Gastroesophageal sphincter (tissue), 4 donors: Measurements from ENCODE around the gene WDR45. TPM values are rescaled to one million over a fixed set of nuclear protein-coding genes. Genes with fewer than 3 reads are reported as not detected.

Experiments
- ATAC-seq: fragments of 150-250 bp; one replicate; pipeline ENCODE4 v1.9.1; 2016; ENCODE audit warnings: mild to moderate bottlenecking, moderate library complexity
- H3K27ac ChIP-seq, 4 donors: fragments of 200-600 bp; sonication (generic) in 3 of 4; 1 replicate in 3 of 4; 2 replicates in 1 of 4; pipeline ENCODE4 v1.5.1; 2016 to 2019
- H3K27me3 ChIP-seq: fragments of 200-600 bp; sonication (generic); one replicate; pipeline ENCODE4 v1.5.1; 2019
- H3K36me3 ChIP-seq, 2 donors: fragments of 200-600 bp; sonication (generic); one replicate each; pipeline ENCODE4 v1.5.1; 2019; ENCODE audit warnings: control low read depth in 1 of 2
- H3K4me1 ChIP-seq, 3 donors: fragments of 200-600 bp; sonication (generic); 1 replicate in 2 of 3; 2 replicates in 1 of 3; pipeline ENCODE4 v1.5.1; 2016 to 2019; ENCODE audit warnings: control low read depth in 2 of 3
- H3K4me3 ChIP-seq, 2 donors: fragments of 200-600 bp; sonication (generic); one replicate each; pipeline ENCODE4 v1.5.1; 2019; ENCODE audit warnings: mild to moderate bottlenecking in 1 of 2, moderate library complexity in 1 of 2
- H3K9me3 ChIP-seq, 3 donors: fragments of 200-600 bp; sonication (generic); one replicate each; pipeline ENCODE4 v1.5.1; 2017 to 2019; ENCODE audit warnings: control low read depth in 2 of 3
- EP300 ChIP-seq: sonication (generic); formaldehyde crosslinking; IDR thresholded peaks from one replicate; pipeline ENCODE4 v1.6.1; 2017; ENCODE audit warnings: antibody characterized with exemption, mild to moderate bottlenecking
- POLR2A ChIP-seq, 2 donors: fragments of 450-650 bp; IDR thresholded peaks; one replicate each; pipeline ENCODE4 v1.6.1; 2017; ENCODE audit warnings: antibody characterized with exemption in 2 of 2, mild to moderate bottlenecking in 2 of 2, moderate library complexity in 1 of 2
- POLR2AphosphoS5 ChIP-seq: sonication (generic); formaldehyde crosslinking; IDR thresholded peaks from one replicate; pipeline ENCODE4 v1.6.1; 2017; ENCODE audit warnings: antibody characterized with exemption
- WGBS, 2 donors: methylation state at CpG; one replicate each; pipeline ENCODE4 v1.1.5; 2018; ENCODE audit warnings: low coverage in 1 of 2; 5-methylcytosine and 5-hydroxymethylcytosine counted together
- total RNA-seq, 4 donors: library from RNA; depleted of rRNA; stranded (reverse); fragments of >200 nt; gene quantifications; one replicate each; pipeline ENCODE4 v1.1.0, GENCODE V29; 2016
- TF ChIP-seq, protein P1 (sequence below), 4 experiments: fragments of 200-600 bp in 2 of 4; fragments of 450-650 bp in 2 of 4; sonication (generic) in 1 of 4; IDR thresholded peaks; one replicate each; pipeline ENCODE4 v1.5.1; 2017 to 2019; ENCODE audit warnings: antibody characterized with exemption in 4 of 4, mild to moderate bottlenecking in 2 of 4, moderate library complexity in 2 of 4

The WDR45 gene
- total RNA-seq, 4 donors from 2014 or later, result 60.8 to 101 (median 80.9) TPM

DNA sequence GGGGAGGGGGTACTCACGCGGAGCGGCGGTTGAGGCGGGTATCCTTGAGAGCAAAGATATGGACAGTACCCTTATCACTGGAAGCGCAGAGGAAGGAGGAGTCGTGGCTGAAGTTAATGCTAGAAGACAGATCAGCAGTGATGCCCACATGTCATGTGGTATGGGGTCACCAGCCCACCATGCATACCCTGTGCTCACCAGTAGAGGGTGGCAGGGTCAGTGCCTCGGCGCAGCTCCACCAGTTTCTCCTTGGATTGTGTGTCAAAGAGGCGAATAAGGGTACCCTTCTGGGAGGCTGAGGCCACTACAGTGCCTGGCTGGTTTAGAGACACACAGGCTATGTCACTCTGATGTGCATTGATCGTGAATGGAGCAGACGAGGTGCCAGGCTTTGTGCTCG is 4.3 kb downstream of the WDR45 start:
- Histone ChIP-seq H3K9me3 (no peaks in the 10 kb centered on the region), H3K36me3 (peaks cover 0 to 36% of the 10 kb centered on the region in 2 donors), H3K4me1 (peaks cover 0 to 39% (median 3%) of the 10 kb centered on the region in 3 donors), H3K27ac (no peak overlapping the region), H3K27me3 (no peaks in the 10 kb centered on the region), H3K4me3 (no peak overlapping the region)
- 79% methylated on average over 7 of the region's 13 CpGs; no CpG with 5 or more reads in 1 of the 2 donors for WGBS, 2 donors
- TF ChIP-seq POLR2A (IDR thresholded peaks at IDR 0.05), result no peak
- TF ChIP-seq, protein P1, sequence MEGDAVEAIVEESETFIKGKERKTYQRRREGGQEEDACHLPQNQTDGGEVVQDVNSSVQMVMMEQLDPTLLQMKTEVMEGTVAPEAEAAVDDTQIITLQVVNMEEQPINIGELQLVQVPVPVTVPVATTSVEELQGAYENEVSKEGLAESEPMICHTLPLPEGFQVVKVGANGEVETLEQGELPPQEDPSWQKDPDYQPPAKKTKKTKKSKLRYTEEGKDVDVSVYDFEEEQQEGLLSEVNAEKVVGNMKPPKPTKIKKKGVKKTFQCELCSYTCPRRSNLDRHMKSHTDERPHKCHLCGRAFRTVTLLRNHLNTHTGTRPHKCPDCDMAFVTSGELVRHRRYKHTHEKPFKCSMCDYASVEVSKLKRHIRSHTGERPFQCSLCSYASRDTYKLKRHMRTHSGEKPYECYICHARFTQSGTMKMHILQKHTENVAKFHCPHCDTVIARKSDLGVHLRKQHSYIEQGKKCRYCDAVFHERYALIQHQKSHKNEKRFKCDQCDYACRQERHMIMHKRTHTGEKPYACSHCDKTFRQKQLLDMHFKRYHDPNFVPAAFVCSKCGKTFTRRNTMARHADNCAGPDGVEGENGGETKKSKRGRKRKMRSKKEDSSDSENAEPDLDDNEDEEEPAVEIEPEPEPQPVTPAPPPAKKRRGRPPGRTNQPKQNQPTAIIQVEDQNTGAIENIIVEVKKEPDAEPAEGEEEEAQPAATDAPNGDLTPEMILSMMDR (IDR thresholded peaks at IDR 0.05), result no peak
- TF ChIP-seq EP300, result no peak
- no peak for TF ChIP-seq POLR2AphosphoS5
- ATAC-seq, result no peak

DNA sequence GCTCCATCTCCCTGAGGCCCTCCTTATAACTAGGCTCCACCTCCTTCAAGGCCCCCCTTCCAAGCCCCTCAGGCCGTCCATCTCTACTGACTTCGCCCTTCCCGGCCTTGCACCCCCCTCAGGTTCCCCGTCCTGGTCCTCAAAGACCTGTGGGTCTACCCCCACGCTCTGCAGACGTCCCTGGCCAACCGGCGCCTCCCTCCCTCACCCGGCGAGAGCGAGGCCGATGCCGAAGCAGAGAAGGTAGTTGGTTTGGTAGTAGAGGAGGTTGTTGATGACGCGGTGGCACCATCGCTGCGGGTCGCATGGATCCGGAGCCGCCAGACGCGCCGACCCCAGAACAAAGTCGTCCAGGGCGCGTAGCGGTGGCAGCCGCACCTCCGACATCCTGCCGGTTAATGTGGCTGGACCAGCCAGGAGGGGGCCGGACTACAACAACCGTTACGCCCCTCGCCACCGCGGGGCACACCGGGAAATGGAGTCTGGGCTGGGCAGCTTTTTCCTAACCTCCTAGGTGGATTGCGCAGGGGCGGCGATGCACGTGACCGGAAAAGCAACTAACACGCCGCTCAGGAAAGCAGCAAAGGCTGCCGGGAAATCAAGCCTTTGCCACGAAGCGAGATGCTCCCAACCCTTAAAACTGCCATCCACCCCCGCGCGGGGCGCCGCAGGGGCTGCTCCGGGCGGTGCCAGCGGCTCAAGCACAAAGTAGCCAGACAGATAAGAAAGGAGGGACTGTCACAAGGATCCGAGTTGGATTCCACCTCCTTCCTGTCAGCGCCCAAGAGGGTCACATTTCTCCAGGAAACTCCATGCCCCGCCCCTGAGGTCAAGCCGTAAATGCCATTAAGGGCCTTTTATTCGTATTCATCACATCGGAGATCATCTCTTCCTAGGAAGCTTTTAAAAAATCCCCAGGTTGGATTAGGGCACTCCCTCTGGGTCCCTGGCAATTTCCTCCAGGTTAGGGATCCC is 5.8 kb downstream of the WDR45 start, which contains the start of gene PRAF2:
TSS of gene PRAF2 (minus strand) at position 402 of the 975 bp plus-strand sequence. CDS start at position 387, 15 bp downstream.
- H3K9me3 ChIP-seq, result no peaks in the 10 kb centered on the region
- ATAC-seq, result peak; percentile 92
- H3K36me3 ChIP-seq, result peaks cover 0 to 36% of the 10 kb centered on the region in 2 donors
- peak within 1 kb of the TSS; percentile 75 to 82 (median 80) for H3K27ac ChIP-seq
- H3K27me3 ChIP-seq, result no peaks in the 10 kb centered on the region
- peak; percentile 84 for TF ChIP-seq POLR2AphosphoS5
- TF ChIP-seq, protein P1 (IDR thresholded peaks at IDR 0.05), result peak in 2 of 4 experiments; percentile 23 to 34
- no peak for TF ChIP-seq EP300
- TF ChIP-seq POLR2A (IDR thresholded peaks at IDR 0.05), result peak; percentile 42 to 58
- WGBS, 2 donors, result 3 to 29% methylated on average over 6 to 8 of the region's 61 CpGs
- H3K4me3 ChIP-seq, result peak within 1 kb of the TSS; percentile 38 to 61
- peaks cover 0 to 37% (median 2%) of the 10 kb centered on the region in 3 donors for H3K4me1 ChIP-seq

DNA sequence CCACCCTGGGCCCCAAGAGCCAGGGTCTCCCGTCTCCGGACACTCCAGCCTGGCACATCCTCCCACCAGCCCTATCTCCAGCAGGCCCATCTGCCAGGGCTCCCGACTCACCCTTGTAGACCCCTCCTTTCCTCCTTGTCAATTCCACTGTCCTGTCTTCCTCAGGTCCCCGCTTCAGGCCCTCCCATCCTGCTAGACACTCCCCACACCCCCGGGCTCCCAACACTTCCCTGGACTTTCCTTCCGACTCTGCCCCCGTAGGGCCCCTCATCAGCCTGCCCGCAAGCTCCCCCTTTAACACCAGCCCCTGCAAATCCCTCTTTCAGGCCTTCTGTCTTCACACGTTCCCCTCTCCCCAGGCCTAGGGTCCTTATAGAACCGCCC is 7.0 kb downstream of the WDR45 start:
- peak overlapping the region in 3 of 4 donors; percentile 47 to 75 (median 74) for H3K27ac ChIP-seq
- ATAC-seq, result no peak
- 15 to 43% methylated on average over 5 to 7 of the region's 10 CpGs for WGBS, 2 donors

DNA sequence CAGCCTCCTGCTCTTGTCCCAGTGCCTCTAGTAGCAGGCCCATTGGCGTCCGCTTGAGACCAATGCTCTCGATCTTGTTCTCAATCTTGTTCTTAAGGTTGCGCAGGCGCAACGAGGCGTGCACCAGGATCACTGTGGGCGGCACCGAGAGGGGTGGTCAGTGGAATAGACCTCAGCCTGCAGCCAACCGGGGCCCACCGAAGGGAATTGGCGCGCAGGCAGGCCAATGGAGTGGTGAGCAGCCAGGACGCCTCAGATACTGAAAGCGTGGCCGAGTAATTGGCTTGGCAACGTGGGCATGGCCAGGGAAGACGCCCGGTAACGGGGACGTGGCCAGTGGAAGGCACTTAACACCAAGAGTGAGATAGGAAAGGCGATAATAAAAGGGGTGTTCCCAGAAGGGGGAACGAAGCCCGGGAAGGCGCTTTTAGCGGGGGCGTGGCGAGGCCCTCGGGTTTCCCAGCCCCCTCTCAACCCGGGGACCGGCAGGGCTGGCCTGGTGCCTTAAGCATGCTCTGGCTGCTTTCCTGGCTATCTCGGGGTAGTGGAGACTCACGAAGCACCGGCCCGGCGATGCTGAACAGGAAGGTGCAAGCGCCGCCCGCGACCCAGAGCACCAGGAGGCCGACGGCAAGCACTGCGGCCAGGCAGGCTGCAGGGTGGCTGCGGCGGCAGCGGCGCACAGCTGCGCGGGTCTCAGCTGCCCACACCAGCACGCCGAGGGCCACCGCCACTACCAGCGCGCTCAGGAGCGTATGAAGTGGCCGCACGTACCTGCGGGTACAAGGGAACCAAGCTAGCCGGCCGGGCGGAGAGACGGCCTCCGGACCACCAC is 7.6 kb downstream of the WDR45 start:
- 17 to 46% methylated on average over 10 to 15 of the region's 63 CpGs for WGBS, 2 donors
- H3K36me3 ChIP-seq, result peaks cover 0 to 32% of the 10 kb centered on the region in 2 donors
- H3K4me3 ChIP-seq, result peak overlapping the region; percentile 15 to 61
- peak; percentile 77 for ATAC-seq
- H3K4me1 ChIP-seq, result peaks cover 0 to 24% (median 0%) of the 10 kb centered on the region in 3 donors
- H3K9me3 ChIP-seq, result no peaks in the 10 kb centered on the region
- peak overlapping the region in 3 of 4 donors; percentile 47 to 75 (median 74) for H3K27ac ChIP-seq
- no peaks in the 10 kb centered on the region for H3K27me3 ChIP-seq
- TF ChIP-seq POLR2A (IDR thresholded peaks at IDR 0.05) (no peak), POLR2AphosphoS5 (peak; percentile 27), EP300 (no peak)
- TF ChIP-seq, protein P1 (IDR thresholded peaks at IDR 0.05), result no peak

More for the DNA sequence above, 7.0 kb downstream of the WDR45 start:
- Histone ChIP-seq H3K4me1 (peaks cover 0 to 25% (median 0%) of the 10 kb centered on the region in 3 donors), H3K4me3 (peak overlapping the region in 1 of 2 donors; percentile 61), H3K9me3 (no peaks in the 10 kb centered on the region), H3K36me3 (peaks cover 0 to 32% of the 10 kb centered on the region in 2 donors), H3K27me3 (no peaks in the 10 kb centered on the region)
- TF ChIP-seq, protein P1 (IDR thresholded peaks at IDR 0.05), result no peak
- TF ChIP-seq EP300, result no peak
- no peak for TF ChIP-seq POLR2AphosphoS5
- TF ChIP-seq POLR2A (IDR thresholded peaks at IDR 0.05), result no peak
